Measurements from ENCODE around the gene MAPK11.

The MAPK11 gene

GRCh38 chr22:50259302-50259701, 10.9 kb downstream of the MAPK11 start:
- DNase-seq, result no peak

- no peak for DNase-seq
Measured at GRCh38 chr22:50258361-50259292, 11.6 kb downstream of the MAPK11 start.

- DNase-seq, result no peak
Measured at GRCh38 chr22:50257451-50258360, 12.5 kb downstream of the MAPK11 start.

- no peak for DNase-seq
Measured at GRCh38 chr22:50257041-50257440, 13.1 kb downstream of the MAPK11 start.

GRCh38 chr22:50256258-50256862, 13.8 kb downstream of the MAPK11 start:
- no peak for DNase-seq

GRCh38 chr22:50255607-50256006, 14.6 kb downstream of the MAPK11 start:
- no peak for DNase-seq

- no peak for DNase-seq
Measured at GRCh38 chr22:50255099-50255498, 15.1 kb downstream of the MAPK11 start.

- DNase-seq, result no peak
Measured at GRCh38 chr22:50253941-50254340, 16.2 kb downstream of the MAPK11 start.

- no peak for DNase-seq
Measured at GRCh38 chr22:50253046-50253915, 16.9 kb downstream of the MAPK11 start.

GRCh38 chr22:50252082-50253045, 17.8 kb downstream of the MAPK11 start:
- DNase-seq, result peak; percentile 72

- no peak for DNase-seq
Measured at GRCh38 chr22:50251477-50252081, 18.6 kb downstream of the MAPK11 start.

- DNase-seq, result peak; percentile 83
Measured at GRCh38 chr22:50250555-50251476, 19.4 kb downstream of the MAPK11 start, which contains the start of gene HDAC10. HDAC10 (minus strand) TSS chr22:50251265; CDS start chr22:50251032, 233 bp downstream.

GRCh38 chr22:50250249-50250554, 20.0 kb downstream of the MAPK11 start:
- DNase-seq, result no peak

GRCh38 chr22:50249341-50250248, 20.6 kb downstream of the MAPK11 start:
- DNase-seq, result no peak

GRCh38 chr22:50248196-50249081, 21.7 kb downstream of the MAPK11 start:
- DNase-seq, result no peak

- peak; percentile 79 for DNase-seq
Measured at GRCh38 chr22:50247748-50248147, 22.4 kb downstream of the MAPK11 start.

Data from CD4-positive, alpha-beta T cell treated with Interleukin-15 for 1 hour (primary cell).